Urinary bladder (tissue), 4 donors: ENCODE measurements around the gene SLC25A51. TPM values are rescaled to one million over a fixed set of nuclear protein-coding genes. Genes with fewer than 3 reads are reported as not detected.

Experiments
- DNase-seq: peaks from one replicate; pipeline ENCODE4 v3.0.0-alpha.2; 2015; ENCODE audit errors: extremely low spot score
- H3K27ac ChIP-seq: one replicate; pipeline ENCODE4 v1.5.1; 2013; ENCODE audit warnings: low read depth, mild to moderate bottlenecking, moderate library complexity
- H3K36me3 ChIP-seq: one replicate; pipeline ENCODE4 v1.6.1; 2013; ENCODE audit warnings: mild to moderate bottlenecking, moderate library complexity; ENCODE audit not compliant: insufficient read depth
- H3K4me1 ChIP-seq: one replicate; pipeline ENCODE4 v1.6.1; 2013; ENCODE audit warnings: mild to moderate bottlenecking, moderate library complexity; ENCODE audit not compliant: insufficient read depth
- H3K4me3 ChIP-seq: one replicate; pipeline ENCODE4 v1.5.1; 2013; ENCODE audit warnings: low read depth, low read length
- WGBS: extraction: QIAGEN DNeasy Blood & Tissue Kit; methylation state at CpG from one replicate; pipeline ENCODE4 v1.1.7; 2013; 5-methylcytosine and 5-hydroxymethylcytosine counted together
- polyA plus RNA-seq: library from polyadenylated mRNA; stranded (reverse); fragments of 200-250 nt; gene quantifications from one replicate; pipeline ENCODE4 v1.2.3, GENCODE V29; 2013
- total RNA-seq: library from RNA; depleted of rRNA; stranded (reverse); fragments of >200 nt; gene quantifications from one replicate; pipeline ENCODE4 v1.2.3, GENCODE V29; 2014
- donor health status: healthy with polysubstance abuse.
- donor health status: healthy.

The SLC25A51 gene
- total and polyA plus RNA-seq, 2 donors: 8.0 to 52.1 TPM

- WGBS: 88% methylated on average over 7 of the region's 7 CpGs
- Histone ChIP-seq H3K4me3 (no peak overlapping the region), H3K36me3 (no peaks in the 10 kb centered on the region), H3K4me1 (no peaks in the 10 kb centered on the region), H3K27ac (no peak overlapping the region)
- no peak for DNase-seq
These were observed 17.2 kb upstream of the SLC25A51 start for GRCh38 chr9:37921168-37921510.

GRCh38 chr9:37920471-37921167 is 16.7 kb upstream of the SLC25A51 start:
- H3K4me3 ChIP-seq: no peak overlapping the region
- no peaks in the 10 kb centered on the region for H3K36me3 ChIP-seq
- H3K27ac ChIP-seq: no peak overlapping the region
- 91% methylated on average over 5 of the region's 5 CpGs for WGBS
- DNase-seq: no peak
- H3K4me1 ChIP-seq: no peaks in the 10 kb centered on the region

GRCh38 chr9:37919956-37920335 is 16.0 kb upstream of the SLC25A51 start:
- H3K36me3 ChIP-seq: no peaks in the 10 kb centered on the region
- H3K4me3 ChIP-seq: no peak overlapping the region
- 84% methylated on average over 6 of the region's 6 CpGs for WGBS
- no peak for DNase-seq
- H3K4me1 ChIP-seq: no peaks in the 10 kb centered on the region
- H3K27ac ChIP-seq: no peak overlapping the region

- Histone ChIP-seq H3K27ac (no peak overlapping the region), H3K4me3 (no peak overlapping the region), H3K36me3 (no peaks in the 10 kb centered on the region), H3K4me1 (no peaks in the 10 kb centered on the region)
- 79% methylated on average over 16 of the region's 16 CpGs for WGBS
- no peak for DNase-seq
These were observed 15.5 kb upstream of the SLC25A51 start for GRCh38 chr9:37919246-37919955.

- no peaks in the 10 kb centered on the region for H3K4me1 ChIP-seq
- H3K4me3 ChIP-seq: no peak overlapping the region
- H3K27ac ChIP-seq: no peak overlapping the region
- no peak for DNase-seq
- no peaks in the 10 kb centered on the region for H3K36me3 ChIP-seq
- 73% methylated on average over 6 of the region's 6 CpGs for WGBS
These were observed 14.8 kb upstream of the SLC25A51 start for GRCh38 chr9:37918665-37919170.

GRCh38 chr9:37917801-37918664 is 14.1 kb upstream of the SLC25A51 start:
- Histone ChIP-seq H3K4me1 (no peaks in the 10 kb centered on the region), H3K36me3 (no peaks in the 10 kb centered on the region), H3K27ac (no peak overlapping the region), H3K4me3 (no peak overlapping the region)
- WGBS: 76% methylated on average over 21 of the region's 21 CpGs
- no peak for DNase-seq

- H3K27ac ChIP-seq: no peak overlapping the region
- no peak for DNase-seq
These were observed 13.4 kb upstream of the SLC25A51 start for GRCh38 chr9:37917313-37917731.

GRCh38 chr9:37916471-37917312 is 12.8 kb upstream of the SLC25A51 start:
- WGBS: 74% methylated on average over 18 of the region's 18 CpGs
- H3K27ac ChIP-seq: no peak overlapping the region
- no peak for DNase-seq
- no peak overlapping the region for H3K4me3 ChIP-seq
- no peaks in the 10 kb centered on the region for H3K4me1 ChIP-seq
- H3K36me3 ChIP-seq: no peaks in the 10 kb centered on the region

More at GRCh38 chr9:37917313-37917731, 13.4 kb upstream of the SLC25A51 start:
- WGBS: 53% methylated on average over 8 of the region's 8 CpGs
- Histone ChIP-seq H3K4me1 (no peaks in the 10 kb centered on the region), H3K36me3 (no peaks in the 10 kb centered on the region), H3K4me3 (no peak overlapping the region)

- WGBS: 87% methylated on average over 14 of the region's 14 CpGs
- no peak overlapping the region for H3K27ac ChIP-seq
- no peaks in the 10 kb centered on the region for H3K36me3 ChIP-seq
- no peaks in the 10 kb centered on the region for H3K4me1 ChIP-seq
- DNase-seq: no peak
- H3K4me3 ChIP-seq: no peak overlapping the region
These were observed 12.1 kb upstream of the SLC25A51 start for GRCh38 chr9:37915911-37916470.

- H3K4me3 ChIP-seq: no peak overlapping the region
- WGBS: 85% methylated on average over 11 of the region's 11 CpGs
- no peaks in the 10 kb centered on the region for H3K4me1 ChIP-seq
- H3K27ac ChIP-seq: no peak overlapping the region
- DNase-seq: no peak
- no peaks in the 10 kb centered on the region for H3K36me3 ChIP-seq
These were observed 10.9 kb upstream of the SLC25A51 start for GRCh38 chr9:37914701-37915358.

- Histone ChIP-seq H3K4me3 (no peak overlapping the region), H3K4me1 (no peaks in the 10 kb centered on the region), H3K36me3 (no peaks in the 10 kb centered on the region), H3K27ac (no peak overlapping the region)
- WGBS: 77% methylated on average over 8 of the region's 8 CpGs
- no peak for DNase-seq
These were observed 10.2 kb upstream of the SLC25A51 start for GRCh38 chr9:37914154-37914551.

- DNase-seq: peak; percentile 59
- Histone ChIP-seq H3K4me1 (no peaks in the 10 kb centered on the region), H3K4me3 (no peak overlapping the region), H3K36me3 (no peaks in the 10 kb centered on the region), H3K27ac (no peak overlapping the region)
- WGBS: 52% methylated on average over 11 of the region's 11 CpGs
These were observed 9.7 kb upstream of the SLC25A51 start for GRCh38 chr9:37913480-37914153.
